Panc1 (cell line): ENCODE measurements around the gene PRM2. TPM values are rescaled to one million over a fixed set of nuclear protein-coding genes. Genes with fewer than 3 reads are reported as not detected.
A peak's percentile ranks its signal among the peaks of the same experiment; 100 is the strongest.

Experiments used
- ATAC-seq: fragments of 200-7000 bp; cut with Tn5 transposase; 2 replicates; pipeline ENCODE4 v1.9.1; 2020; ENCODE audit warnings: mild to moderate bottlenecking, moderate library complexity
- BruUV-seq: library from RNA; stranded (reverse); fragments of 400-500 nt; replicated peaks from 2 replicates; lab custom pipeline; 2021; lab: Mats Ljungman, UMichigan
- CTCF ChIA-PET: fragments of 300-600 bp; sonication (Branson Sonifier 250); formaldehyde crosslinking; loops from one replicate; lab custom pipeline; 2022; ENCODE audit warnings: antibody characterized with exemption; lab: Charles Lee
- POLR2A ChIA-PET: fragments of 300-600 bp; sonication (Branson Sonifier 250); formaldehyde crosslinking; loops from one replicate; lab custom pipeline; 2022; ENCODE audit warnings: antibody characterized with exemption; lab: Charles Lee
- DNase-seq: peaks from one replicate; pipeline ENCODE4 v3.0.0-alpha.2; 2010; ENCODE audit warnings: low read depth, low spot score
- H3K27ac ChIP-seq: 2 replicates; pipeline ENCODE4 v1.5.1; 2011; ENCODE audit warnings: mild to moderate bottlenecking, low read length, inconsistent platforms
- H3K27me3 ChIP-seq: fragments of 200-500 bp; sonication (Bioruptor generic); 2 replicates; pipeline ENCODE4 v1.6.0; 2014; ENCODE audit warnings: low read length, inconsistent platforms; ENCODE audit not compliant: control insufficient read depth, insufficient read depth
- H3K36me3 ChIP-seq: fragments of 200-500 bp; sonication (Bioruptor generic); 2 replicates; pipeline ENCODE4 v1.5.1; 2014; ENCODE audit warnings: inconsistent platforms, mild to moderate bottlenecking, low read length, moderate library complexity; ENCODE audit not compliant: control insufficient read depth, insufficient read depth
- H3K4me1 ChIP-seq: 2 replicates; pipeline ENCODE4 v1.5.1; 2011; ENCODE audit warnings: inconsistent platforms, mild to moderate bottlenecking, low read length, moderate library complexity; ENCODE audit not compliant: control insufficient read depth, insufficient read depth
- H3K4me3 ChIP-seq, 2 experiments: 2 replicates each; pipeline ENCODE4 v1.5.1; 2011 to 2012; ENCODE audit warnings: low read depth in 2 of 2, low read length in 2 of 2, mild to moderate bottlenecking in 2 of 2, inconsistent platforms in 1 of 2, moderate library complexity in 1 of 2
- H3K9me3 ChIP-seq: fragments of 200-500 bp; sonication (Bioruptor generic); 2 replicates; pipeline ENCODE4 v1.5.1; 2014; ENCODE audit warnings: low read depth, mild to moderate bottlenecking, inconsistent platforms, low read length, moderate library complexity; ENCODE audit not compliant: control insufficient read depth, insufficient read depth
- CTCF ChIP-seq: fragments of 450-650 bp; IDR thresholded peaks from 2 replicates; pipeline ENCODE4 v1.5.1; 2017; ENCODE audit warnings: mild to moderate bottlenecking
- POLR2AphosphoS5 ChIP-seq: IDR thresholded peaks from 2 replicates; pipeline ENCODE4 v1.6.1; 2012; ENCODE audit warnings: mild to moderate bottlenecking, low read depth, low read length, moderate library complexity
- SIN3A ChIP-seq: IDR thresholded peaks from 2 replicates; pipeline ENCODE4 v1.6.1; 2012; ENCODE audit warnings: low read depth, mild to moderate bottlenecking, low read length, moderate library complexity, borderline replicate concordance; ENCODE audit not compliant: insufficient read depth
- TCF7L2 ChIP-seq: IDR thresholded peaks from 2 replicates; pipeline ENCODE4 v1.6.1; 2011; ENCODE audit warnings: mild to moderate bottlenecking, low read depth, low read length, inconsistent platforms
- in situ Hi-C: cut with HindIII; loops from 2 replicates; pipeline ENCODE4 v1.10.0; 2016; ENCODE audit warnings: low sequenced_read_pairs, low pct_unique_long_range_greater_than_20kb
- intact Hi-C: fragments of 100-400 bp; cut with micrococcal nuclease; formaldehyde crosslinking; loops from one replicate; pipeline ENCODE4 v1.10.0; 2022; ENCODE audit not compliant: unreplicated experiment
- total RNA-seq: library from RNA; stranded (reverse); gene quantifications from one replicate; pipeline ENCODE4 v1.2.1, GENCODE V29; 2021; ENCODE audit not compliant: unreplicated experiment
- TF ChIP-seq, protein P1 (sequence below), 2 experiments: IDR thresholded peaks; 2 replicates each; pipeline ENCODE4 v1.6.1; 2011 to 2012; ENCODE audit warnings: low read depth in 2 of 2, control low read depth in 1 of 2, low read length in 1 of 2, mild to moderate bottlenecking in 1 of 2, moderate library complexity in 1 of 2; ENCODE audit not compliant: insufficient read depth in 1 of 2

The PRM2 gene
- total RNA-seq, 1 experiment from 2014 or later = not detected

DNA sequence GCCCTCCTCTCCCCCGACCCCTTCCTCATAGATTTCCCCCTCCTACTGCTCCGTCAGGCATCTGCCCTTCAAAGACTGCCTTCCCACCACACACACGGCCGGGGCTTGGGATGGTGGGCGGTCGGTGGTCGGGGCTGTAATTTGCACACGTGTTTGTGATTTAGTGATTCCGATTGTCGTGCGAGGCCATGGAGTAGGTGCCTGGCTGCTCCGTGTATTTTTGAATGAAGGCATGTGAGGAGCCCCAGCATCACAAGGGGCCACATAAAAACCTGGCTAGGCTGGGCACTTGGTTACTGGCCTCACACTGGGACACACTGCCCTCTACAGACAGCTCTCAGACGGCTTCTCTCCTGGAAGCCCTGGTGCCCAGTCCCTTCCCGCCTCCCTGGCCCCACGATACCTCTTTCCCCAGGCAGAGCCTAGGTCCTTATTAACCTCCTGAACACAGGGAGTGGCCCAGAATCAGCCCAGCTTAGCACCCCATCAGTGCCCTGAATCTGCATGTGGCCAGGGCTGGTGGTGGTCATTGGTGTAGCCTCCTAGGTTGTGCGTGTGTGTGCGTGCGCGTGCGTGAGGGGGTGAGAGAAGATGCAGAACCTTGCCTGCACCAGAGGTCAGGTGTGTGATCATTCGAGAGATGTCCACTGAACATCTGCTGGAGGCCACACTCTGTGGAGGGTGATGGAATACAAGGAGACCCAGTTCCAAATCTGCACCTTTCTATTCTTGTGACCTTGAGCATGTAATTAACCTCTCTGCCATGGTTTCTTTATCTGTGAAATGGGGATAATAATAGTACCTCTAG lies 18.9 kb downstream of the PRM2 start:
- Histone ChIP-seq H3K27me3 (no peaks in the 10 kb centered on the region), H3K4me3 (peak overlapping the region; percentile 70 to 78), H3K36me3 (no peaks in the 10 kb centered on the region), H3K9me3 (no peaks in the 10 kb centered on the region), H3K27ac (no peak overlapping the region), H3K4me1 (peaks cover 15% of the 10 kb centered on the region)
- ChIA-PET CTCF (interaction anchor here (0.6 to 2.3 kb wide), 3 partner anchors 170 to 286 kb away, joined by 4 to 17 read pairs (median 7); no protein-coding TSS in a partner anchor), POLR2A (interaction anchor here (1.3 kb wide), 1 partner anchor 275 kb away, joined by 4 read pairs; no protein-coding TSS in a partner anchor)
- intact Hi-C loops = loop anchor here (1.0 to 5.0 kb wide), 3 partner anchors 100 to 305 kb away; no protein-coding TSS in a partner anchor
- no TSS peak for BruUV-seq
- peak; percentile 74 for ATAC-seq
- DNase-seq = no peak
- TF ChIP-seq CTCF (peak; percentile 91), TCF7L2 (no peak), SIN3A (no peak)
- TF ChIP-seq, protein P1, sequence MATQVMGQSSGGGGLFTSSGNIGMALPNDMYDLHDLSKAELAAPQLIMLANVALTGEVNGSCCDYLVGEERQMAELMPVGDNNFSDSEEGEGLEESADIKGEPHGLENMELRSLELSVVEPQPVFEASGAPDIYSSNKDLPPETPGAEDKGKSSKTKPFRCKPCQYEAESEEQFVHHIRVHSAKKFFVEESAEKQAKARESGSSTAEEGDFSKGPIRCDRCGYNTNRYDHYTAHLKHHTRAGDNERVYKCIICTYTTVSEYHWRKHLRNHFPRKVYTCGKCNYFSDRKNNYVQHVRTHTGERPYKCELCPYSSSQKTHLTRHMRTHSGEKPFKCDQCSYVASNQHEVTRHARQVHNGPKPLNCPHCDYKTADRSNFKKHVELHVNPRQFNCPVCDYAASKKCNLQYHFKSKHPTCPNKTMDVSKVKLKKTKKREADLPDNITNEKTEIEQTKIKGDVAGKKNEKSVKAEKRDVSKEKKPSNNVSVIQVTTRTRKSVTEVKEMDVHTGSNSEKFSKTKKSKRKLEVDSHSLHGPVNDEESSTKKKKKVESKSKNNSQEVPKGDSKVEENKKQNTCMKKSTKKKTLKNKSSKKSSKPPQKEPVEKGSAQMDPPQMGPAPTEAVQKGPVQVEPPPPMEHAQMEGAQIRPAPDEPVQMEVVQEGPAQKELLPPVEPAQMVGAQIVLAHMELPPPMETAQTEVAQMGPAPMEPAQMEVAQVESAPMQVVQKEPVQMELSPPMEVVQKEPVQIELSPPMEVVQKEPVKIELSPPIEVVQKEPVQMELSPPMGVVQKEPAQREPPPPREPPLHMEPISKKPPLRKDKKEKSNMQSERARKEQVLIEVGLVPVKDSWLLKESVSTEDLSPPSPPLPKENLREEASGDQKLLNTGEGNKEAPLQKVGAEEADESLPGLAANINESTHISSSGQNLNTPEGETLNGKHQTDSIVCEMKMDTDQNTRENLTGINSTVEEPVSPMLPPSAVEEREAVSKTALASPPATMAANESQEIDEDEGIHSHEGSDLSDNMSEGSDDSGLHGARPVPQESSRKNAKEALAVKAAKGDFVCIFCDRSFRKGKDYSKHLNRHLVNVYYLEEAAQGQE (IDR thresholded peaks at IDR 0.05; ENCODE audit: insufficient read depth in 1 of 2, low read depth in 2 of 2, low read length in 1 of 2) = no peak
- in situ Hi-C loops = no loop called here

GRCh38 chr16:11256661-11257130 lies 19.6 kb downstream of the PRM2 start:
- no TSS peak for BruUV-seq

More at GRCh38 chr16:11256661-11257130, 19.6 kb downstream of the PRM2 start:
- ATAC-seq (peak; percentile 52), DNase-seq (no peak)
- Histone ChIP-seq H3K4me1 (peaks cover 15% of the 10 kb centered on the region), H3K9me3 (no peaks in the 10 kb centered on the region), H3K4me3 (peak overlapping the region; percentile 70 to 78), H3K36me3 (no peaks in the 10 kb centered on the region), H3K27me3 (no peaks in the 10 kb centered on the region), H3K27ac (peak overlapping the region; percentile 83; the same call in 1 of the 2 replicates)
- intact Hi-C loops = loop anchor here (1.0 to 5.0 kb wide), 3 partner anchors 101 to 304 kb away; no protein-coding TSS in a partner anchor
- in situ Hi-C loops = no loop called here
- CTCF ChIA-PET = interaction anchor here (0.5 to 2.3 kb wide), 6 partner anchors 95 to 293 kb away, joined by 3 to 17 read pairs (median 6); no protein-coding TSS in a partner anchor
- POLR2A ChIA-PET = interaction anchor here (0.6 to 1.3 kb wide), 7 partner anchors 34 to 286 kb away, joined by 3 to 6 read pairs (median 4); no protein-coding TSS in a partner anchor
- TF ChIP-seq, protein P1 (IDR thresholded peaks at IDR 0.05; ENCODE audit: insufficient read depth in 1 of 2, low read depth in 2 of 2, low read length in 1 of 2) = no peak
- TF ChIP-seq POLR2AphosphoS5 = no peak
- TF ChIP-seq TCF7L2 = no peak
- TF ChIP-seq SIN3A = no peak
- TF ChIP-seq CTCF = no peak
